SU-DHL-6 (cell line): ENCODE data around the gene KLK15.

Experiments
- CTCF ChIP-seq: fragments of 200-600 bp; sonication (generic); IDR thresholded peaks from one replicate; pipeline ENCODE4 v1.5.1; 2017; ENCODE audit warnings: antibody characterized with exemption, mild to moderate bottlenecking, low read length, moderate library complexity; ENCODE audit not compliant: insufficient read depth, poor library complexity, severe bottlenecking
- EZH2phosphoT487 ChIP-seq: fragments of 200-600 bp; sonication (generic), shearing (Covaris generic); conservative IDR thresholded peaks from 2 replicates; pipeline ENCODE4 v1.6.1; 2018; ENCODE audit warnings: mild to moderate bottlenecking, antibody characterized with exemption, low read length, moderate library complexity, mixed read lengths

GRCh38 chr19:50831026-50831396 lies 2.4 kb downstream of the KLK15 start:
- no peak for TF ChIP-seq CTCF
- TF ChIP-seq EZH2phosphoT487 = no peak
